GM20000 (cell line): Measurements from ENCODE around the gene FAM20C.

Experiments
- DNase-seq: peaks from one replicate; pipeline ENCODE4 v3.0.0; 2012; ENCODE audit warnings: low spot score
- TF ChIP-seq, protein P1 (sequence below): IDR thresholded peaks from 2 replicates; pipeline ENCODE4 v1.5.1; 2012; ENCODE audit warnings: mild to moderate bottlenecking, control low read depth; ENCODE audit errors: extremely low read depth, missing control alignments

Gene FAM20C

DNA sequence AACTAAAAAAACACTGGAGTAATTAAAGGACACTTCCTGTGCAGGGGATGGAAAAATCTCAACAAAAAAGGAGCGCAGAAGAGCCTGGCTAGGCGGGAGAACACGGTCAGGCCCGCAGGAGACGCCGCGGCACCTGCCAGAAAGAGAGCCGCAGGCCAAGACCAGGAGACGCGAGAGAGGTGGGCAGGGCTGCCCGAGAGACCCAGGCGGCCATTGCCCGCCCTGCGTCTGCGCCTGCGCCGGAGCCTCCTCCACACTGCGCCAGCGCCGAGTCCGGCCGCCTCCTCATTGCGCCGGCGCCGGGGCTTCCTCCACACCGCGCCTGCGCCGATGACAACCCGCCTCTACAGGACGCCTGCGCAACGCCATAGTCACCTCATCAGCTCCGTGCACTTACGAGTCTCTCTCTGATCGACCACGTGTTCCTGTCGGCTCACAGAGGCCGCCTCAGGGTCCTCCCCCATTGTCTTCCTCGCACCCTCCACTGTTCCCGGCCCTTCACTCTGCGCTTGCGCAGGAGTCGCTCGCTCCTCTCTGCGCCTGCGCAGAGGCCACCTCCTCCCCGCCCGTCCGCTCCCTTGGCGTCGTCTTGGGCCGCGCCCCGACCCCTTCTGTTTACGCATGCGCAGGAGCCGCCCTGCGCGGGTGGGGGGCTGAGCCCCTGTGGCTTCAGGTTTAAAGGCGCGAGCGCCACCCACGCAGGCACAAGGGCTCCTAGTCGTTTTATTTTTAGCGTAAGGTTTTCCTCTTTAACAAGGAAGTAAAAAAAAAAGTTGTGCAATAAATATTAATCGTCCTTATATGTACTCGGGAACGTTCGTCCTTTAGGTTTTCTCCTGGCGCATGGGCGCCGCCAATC lies 43.2 kb upstream of the FAM20C start:
- peak; percentile 97 for DNase-seq
- TF ChIP-seq, protein P1, sequence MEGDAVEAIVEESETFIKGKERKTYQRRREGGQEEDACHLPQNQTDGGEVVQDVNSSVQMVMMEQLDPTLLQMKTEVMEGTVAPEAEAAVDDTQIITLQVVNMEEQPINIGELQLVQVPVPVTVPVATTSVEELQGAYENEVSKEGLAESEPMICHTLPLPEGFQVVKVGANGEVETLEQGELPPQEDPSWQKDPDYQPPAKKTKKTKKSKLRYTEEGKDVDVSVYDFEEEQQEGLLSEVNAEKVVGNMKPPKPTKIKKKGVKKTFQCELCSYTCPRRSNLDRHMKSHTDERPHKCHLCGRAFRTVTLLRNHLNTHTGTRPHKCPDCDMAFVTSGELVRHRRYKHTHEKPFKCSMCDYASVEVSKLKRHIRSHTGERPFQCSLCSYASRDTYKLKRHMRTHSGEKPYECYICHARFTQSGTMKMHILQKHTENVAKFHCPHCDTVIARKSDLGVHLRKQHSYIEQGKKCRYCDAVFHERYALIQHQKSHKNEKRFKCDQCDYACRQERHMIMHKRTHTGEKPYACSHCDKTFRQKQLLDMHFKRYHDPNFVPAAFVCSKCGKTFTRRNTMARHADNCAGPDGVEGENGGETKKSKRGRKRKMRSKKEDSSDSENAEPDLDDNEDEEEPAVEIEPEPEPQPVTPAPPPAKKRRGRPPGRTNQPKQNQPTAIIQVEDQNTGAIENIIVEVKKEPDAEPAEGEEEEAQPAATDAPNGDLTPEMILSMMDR, result no peak

DNA sequence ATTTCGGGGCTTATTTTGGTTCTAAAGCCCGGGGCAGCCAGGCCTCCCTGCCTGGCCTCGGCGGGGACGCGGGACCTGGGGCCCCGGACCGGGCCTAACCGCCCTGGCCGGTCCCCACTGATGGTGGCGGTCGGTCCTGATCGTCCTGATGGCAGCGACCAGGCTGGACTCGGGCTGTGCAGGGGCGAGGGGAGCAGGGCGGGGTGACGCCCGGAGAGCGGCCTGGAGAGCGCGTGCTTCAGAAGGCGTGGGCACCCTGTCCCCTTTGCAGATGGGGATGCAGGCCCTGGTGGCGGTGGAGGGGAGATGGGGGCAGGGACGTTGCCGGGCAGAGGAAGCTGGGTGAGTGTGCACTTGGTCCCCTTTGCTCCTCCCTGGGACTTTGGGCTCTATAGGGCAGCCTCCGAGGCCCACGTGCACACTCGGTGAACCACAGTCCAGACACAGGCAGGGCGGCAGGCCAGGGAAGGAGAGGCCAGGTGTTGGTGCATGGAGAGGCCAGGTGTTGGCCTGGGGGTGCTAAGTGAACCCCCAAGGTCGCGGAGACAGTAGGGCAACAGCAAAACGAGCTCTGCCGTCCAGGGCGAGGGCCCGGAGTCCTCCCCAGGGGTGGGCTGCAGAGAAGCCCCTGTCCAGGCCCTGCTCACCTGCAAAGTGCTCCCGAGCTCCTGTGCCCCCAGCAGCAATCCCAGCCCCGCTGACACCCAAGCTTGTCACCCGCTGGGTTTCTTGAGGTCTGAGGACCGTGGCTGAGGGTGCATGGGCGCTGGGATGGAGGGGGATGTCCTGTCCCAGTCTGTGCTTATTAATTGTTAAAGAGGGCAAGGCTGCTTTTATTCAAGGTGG lies 42.4 kb upstream of the FAM20C start:
- no peak for DNase-seq
- TF ChIP-seq, protein P1, result no peak

DNA sequence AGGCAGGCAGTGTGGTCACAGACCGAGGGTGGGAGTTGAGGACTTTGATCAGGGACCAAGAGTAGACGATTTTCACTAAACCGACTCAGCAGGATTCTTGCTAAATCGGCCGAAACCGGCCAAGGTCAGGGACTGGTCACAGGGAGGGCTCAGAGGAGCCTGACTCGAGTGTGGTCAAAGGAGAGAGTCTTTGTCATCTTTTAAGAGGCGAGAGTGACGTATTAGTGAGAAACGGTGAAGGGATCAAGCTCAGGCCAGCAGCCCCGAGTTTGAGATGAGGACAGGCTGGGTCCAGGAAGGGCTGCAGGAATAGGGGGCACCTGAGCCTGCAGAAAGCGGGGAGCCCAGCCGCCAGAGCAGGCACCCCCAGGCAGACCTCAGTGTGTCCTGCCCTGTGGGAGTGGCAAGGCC lies 41.6 kb upstream of the FAM20C start:
- TF ChIP-seq, protein P1, result no peak
- DNase-seq, result no peak

DNA sequence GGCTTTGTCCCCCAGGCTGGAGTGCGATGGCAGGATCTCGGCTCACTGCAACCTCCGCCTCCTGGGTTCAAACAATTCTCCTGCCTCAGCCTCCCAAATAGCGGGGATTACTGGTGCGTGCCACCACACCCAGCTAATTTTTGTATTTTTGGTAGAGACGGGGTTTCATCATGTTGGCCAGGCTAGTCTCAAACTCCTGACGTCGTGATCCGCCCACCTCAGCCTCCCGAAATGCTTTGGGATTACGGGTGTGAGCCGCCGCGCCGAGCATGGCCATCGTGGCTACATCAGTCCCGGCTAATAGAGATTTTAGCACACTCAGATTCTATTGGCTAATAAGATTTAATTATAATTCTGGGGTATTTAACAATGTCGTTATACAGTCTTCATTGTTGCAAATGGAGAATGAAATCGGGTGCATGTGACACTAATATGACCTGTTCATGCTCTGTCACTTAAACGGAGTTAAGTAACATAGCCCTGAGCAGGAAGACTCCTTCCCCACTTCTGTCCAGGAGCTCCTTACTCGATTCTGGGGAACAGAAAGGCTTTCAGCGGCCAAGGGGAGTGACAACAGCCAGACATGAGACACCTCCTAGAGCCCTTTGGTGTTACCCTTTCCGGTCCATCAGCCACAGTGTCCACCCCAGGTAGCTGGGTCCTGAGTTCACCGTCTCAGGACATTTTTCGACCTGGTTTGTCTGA lies 40.9 kb upstream of the FAM20C start:
- TF ChIP-seq, protein P1, result no peak
- DNase-seq, result no peak

DNA sequence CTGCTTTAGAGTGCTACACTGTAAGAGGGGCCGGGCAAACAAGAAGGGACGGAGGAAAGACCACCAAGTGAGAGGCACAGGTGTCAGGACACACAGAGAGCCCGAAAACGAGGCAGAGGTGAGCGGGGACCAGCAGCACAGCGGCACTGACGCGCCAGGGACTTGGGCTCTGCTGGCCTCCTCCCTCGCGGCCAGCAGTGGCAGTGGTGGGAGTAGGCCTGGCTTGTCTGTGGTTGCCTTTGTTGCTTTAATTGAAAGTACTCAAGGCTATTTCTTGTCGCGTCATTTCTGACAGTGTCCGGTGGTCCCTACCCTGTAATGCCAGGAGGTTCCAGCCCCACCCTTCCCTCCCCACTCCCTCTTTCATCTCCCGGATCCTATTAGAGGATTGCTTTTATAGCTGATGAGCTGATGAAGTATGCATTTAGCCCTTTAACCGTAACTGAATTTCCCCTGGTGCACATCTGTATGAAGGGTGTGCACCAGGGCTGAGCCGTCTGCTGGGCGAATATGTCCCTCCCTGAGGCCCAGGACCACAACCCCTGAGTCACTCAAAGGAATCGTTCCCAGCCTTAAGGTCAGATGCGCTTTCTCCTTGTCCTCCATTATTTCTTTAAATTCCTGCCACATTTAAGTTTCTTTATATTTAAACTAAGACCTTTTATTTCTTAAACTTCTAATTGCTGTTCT lies 39.5 kb upstream of the FAM20C start:
- TF ChIP-seq, protein P1, result no peak
- no peak for DNase-seq

DNA sequence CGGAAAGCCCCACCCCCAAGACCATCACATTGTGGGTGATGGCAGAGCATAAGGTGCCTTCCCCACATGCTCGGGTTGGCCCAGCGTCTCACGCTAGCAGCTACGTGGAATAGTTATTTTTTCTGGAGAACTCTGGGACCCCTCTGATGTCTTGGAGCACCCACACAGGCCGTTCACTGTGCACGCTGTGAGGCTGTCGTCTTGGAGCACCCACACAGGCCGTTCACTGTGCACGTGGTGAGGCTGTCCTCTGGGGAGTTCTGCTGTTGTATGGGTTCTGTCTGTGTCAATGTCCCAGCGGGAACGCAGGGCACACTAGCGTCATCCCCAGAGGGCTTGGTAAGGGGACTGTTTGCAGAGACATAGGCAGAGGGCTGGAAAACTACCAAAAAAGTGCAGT lies 38.8 kb upstream of the FAM20C start:
- TF ChIP-seq, protein P1, result no peak
- DNase-seq, result no peak
